HG03175 (cell line): ENCODE measurements around the gene IRS1.
"Not testable (repeated sequence)": the region's sequence is repeated elsewhere in the genome, so short reads cannot be mapped to it uniquely, and the experiment has no call there.

ENCODE experiments used
- ATAC-seq: cut with Tn5 transposase; IDR thresholded peaks from one replicate; pipeline ENCODE4 v1.9.1; 2021; ENCODE audit warnings: mild to moderate bottlenecking, moderate library complexity; ENCODE audit not compliant: unreplicated experiment

Gene IRS1

GRCh38 chr2:226799211-226799975 is at the start of gene IRS1:
Gene IRS1 (minus strand): TSS chr2:226799820. CDS start chr2:226798738, 1,082 bp downstream.
- peak; percentile 34 for ATAC-seq

DNA sequence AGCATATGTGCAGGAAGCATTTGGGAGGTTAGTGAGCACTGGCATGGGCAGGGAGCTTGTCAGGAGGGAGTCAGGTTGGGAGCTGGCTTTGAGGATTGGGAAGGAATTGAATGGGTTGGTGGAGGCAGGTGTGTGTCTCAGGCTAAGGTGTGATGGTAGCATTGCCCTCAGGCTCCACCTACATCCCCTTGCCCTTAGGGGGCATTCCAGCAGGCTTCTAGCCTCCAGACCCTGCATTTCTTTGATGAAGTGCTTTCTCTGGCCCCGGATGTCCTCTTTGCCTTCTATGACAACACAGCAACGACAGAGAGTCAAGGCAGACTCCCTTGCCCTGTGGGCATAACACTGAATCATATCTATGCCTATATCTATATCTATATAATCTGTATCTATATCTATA is 49.7 kb upstream of the IRS1 start:
- ATAC-seq, result no peak

GRCh38 chr2:226847511-226847910 is 47.9 kb upstream of the IRS1 start:
- ATAC-seq, result no peak

DNA sequence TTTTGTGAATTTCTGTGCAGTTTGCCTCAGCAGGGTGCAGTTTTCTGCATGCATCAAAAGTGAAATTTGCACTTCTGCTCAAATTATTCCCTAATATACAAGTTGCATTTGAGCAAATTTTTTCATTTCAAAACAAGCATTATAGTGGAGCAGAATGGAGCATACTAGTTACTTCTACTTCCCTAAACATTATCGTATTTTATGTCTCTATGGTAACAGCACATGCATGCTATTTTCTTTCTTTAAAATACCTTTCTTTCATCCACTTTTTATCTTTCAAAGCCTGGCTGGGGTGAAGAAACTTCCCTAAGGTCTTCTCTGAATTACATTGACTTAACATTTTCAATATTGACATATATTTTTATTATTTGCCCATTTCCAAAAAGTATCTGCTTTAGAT is 47.5 kb upstream of the IRS1 start:
- ATAC-seq, result no peak

DNA sequence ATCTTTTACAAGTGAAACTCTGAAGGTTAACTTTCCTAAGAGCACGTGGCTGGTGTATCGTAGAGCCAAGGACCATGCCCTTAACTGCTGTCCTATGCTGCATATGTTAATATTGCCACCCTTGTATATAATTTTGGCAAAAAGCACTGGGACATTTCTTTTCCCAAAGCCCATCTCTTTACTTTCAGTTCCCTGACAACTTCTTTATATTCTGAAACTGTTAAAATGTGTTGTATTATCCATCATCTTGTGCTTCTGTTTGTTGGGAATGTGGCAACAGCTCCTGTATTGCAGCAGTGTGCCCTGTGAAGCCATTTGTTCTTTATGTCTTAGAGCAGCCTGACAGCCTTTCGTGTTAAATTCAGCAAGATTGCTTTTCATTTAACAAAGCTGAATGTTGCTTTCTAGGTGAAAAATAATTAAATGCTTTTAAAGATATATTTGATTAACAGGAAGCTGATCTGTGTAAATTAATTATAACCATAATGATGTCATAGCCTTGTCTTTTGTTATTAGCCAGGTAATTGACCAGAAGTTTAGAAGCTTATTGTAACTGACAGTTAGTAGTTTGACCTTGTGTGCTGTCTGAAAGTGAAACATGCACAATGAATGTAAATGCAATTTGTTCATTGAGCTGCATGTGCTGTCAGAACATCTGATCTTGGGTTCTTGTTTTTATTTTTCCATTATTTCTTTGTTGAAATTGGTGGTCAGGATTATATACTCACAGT is 45.9 kb upstream of the IRS1 start:
- ATAC-seq, result no peak

GRCh38 chr2:226843001-226843400 is 43.4 kb upstream of the IRS1 start:
- ATAC-seq, result not testable (repeated sequence)

GRCh38 chr2:226839951-226840350 is 40.3 kb upstream of the IRS1 start:
- no peak for ATAC-seq

DNA sequence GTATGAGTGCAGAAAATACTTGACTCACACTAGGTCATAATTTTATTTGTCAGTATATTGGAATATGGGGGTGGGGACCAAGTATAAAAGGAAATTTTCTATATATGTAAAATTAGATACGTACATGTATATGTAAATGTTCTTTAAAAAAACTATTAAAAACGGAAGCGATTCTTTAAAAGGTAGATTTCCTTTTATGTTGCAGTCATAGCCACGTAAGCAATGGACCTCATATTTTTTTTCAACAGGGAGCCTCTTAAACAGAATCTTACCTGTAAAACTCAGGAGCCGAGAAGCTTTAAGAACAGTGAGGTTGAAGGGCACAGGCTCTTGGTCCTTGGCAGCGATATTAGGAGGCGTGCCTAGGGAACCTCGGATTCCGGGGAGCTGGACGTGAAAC is 39.5 kb upstream of the IRS1 start:
- no peak for ATAC-seq

DNA sequence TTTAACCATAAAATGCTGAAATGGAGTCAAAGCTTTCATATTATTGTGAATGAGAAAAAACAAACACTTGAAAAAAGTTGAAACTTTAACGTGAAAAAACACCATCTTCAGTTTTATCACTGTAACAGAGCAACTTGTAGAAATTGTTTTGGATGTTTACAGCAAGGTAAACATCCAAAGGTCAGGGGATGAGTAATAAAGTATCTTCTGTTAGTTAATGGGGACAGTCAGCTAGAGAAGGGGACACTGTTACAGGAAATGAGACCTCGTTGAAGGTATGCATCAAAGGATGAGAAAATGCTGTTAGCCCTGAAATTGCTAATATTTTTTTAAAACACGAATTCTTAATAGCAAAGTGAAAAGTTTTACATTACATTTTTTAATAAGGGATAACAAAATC is 39.1 kb upstream of the IRS1 start:
- no peak for ATAC-seq

DNA sequence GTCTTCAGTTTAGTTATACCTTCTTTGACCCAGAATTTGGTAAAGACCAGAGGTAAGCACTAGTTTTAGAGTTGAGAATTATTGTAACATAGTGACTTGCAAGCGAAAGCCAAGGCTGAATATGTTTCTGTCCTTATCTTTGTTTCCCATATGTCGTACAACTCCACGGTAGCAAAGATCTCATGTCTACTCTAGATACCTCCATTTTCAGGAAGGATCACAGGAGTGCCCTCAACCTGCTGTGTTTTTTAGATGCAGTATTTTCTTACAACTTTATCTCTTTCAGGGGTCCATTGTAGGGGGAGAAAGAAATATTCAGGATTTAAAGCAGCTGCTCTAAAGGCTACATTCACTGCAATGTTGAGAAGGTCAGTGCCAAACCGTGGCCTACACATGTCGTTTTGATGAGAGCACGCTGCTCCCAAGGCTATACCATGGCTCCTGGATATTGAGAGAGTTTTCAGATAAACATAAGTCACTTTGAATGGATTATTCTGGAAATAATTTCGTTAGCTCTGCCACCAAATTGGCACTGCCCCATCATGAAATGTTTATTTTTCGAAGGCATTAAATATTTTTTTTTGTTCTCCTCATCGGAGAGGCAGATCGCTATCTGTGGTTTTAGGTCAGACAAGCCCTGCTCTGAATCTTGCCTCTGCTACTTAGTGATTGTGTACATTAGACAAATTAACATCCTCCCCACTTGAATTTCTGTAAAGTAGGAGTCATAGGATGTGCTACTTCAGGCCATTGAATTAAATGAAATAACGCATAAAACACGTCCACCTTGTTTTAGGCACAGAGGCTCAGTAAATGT is 38.4 kb upstream of the IRS1 start:
- no peak for ATAC-seq

- ATAC-seq, result no peak
Measured at GRCh38 chr2:226837334-226837733, 37.7 kb upstream of the IRS1 start.

- ATAC-seq, result peak; percentile 10
Measured at GRCh38 chr2:226836548-226836885, 36.9 kb upstream of the IRS1 start.

DNA sequence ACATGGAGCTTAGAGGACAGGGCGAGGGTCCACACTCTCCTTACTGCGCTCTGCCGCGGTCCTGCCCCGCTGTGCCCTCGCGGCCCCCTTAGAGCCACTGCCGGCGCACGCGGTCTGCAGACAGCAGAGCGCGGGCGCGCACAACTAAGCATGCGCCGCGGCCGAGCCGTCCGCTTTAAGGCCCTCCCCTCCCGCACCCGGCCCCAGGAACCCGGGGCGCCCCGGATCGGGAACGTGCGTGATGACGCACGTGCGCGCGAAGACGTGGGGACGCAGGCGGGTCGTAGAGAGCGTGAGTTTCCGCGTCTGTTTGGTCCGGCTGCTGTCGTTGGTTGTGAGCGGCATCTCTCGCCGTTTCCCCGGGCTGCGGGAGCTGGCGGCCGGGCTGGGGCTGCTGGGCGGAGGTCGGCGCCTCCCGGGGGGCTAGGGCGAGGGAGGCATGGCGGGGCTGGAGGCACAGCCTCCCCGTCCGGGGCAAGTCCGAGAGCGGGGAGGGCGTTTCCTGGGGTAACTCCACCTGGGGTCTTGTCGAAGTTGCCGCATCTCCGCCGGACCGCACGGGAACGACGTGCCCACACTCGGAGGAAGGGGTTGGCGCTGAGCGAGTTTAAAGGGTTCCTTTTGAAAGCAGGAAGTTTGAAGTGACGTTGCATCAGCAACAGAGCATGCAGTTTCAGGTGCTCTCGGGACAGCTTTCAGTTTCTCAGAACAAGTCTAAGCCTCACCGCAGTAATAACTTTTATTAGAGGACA is 36.4 kb upstream of the IRS1 start, which contains the start of gene RHBDD1:
Gene RHBDD1, plus strand, starts transcription at position 259 of the 752 bp plus-strand sequence. CDS start 28,640 bp downstream, outside the sequence.
- ATAC-seq, result peak; percentile 85

GRCh38 chr2:226835420-226835795 is 35.8 kb upstream of the IRS1 start:
- ATAC-seq, result peak; percentile 24

DNA sequence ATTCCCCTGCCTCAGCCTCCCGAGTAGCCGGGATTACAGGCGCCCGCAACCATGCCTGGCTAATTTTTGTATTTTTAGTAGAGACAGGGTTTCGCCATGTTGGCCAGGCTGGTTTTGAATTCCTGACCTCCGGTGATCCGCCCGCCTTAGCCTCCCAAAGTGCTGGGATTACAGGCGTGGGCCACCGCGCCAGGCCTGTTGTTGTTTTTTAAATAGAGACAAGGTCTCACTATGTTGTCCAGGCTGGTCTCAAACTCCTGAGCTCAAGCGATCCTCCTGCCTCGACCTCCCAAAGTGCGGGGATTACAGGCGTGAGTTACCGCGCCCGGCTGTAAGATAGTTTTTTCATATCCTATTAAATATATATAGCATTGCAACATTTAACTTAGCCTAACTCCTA is 35.3 kb upstream of the IRS1 start:
- ATAC-seq, result not testable (repeated sequence)

- no peak for ATAC-seq
Measured at GRCh38 chr2:226832061-226832460, 32.4 kb upstream of the IRS1 start.

GRCh38 chr2:226831266-226831665 is 31.6 kb upstream of the IRS1 start:
- ATAC-seq, result no peak

- ATAC-seq, result no peak
Measured at GRCh38 chr2:226829721-226830631, 30.4 kb upstream of the IRS1 start.

DNA sequence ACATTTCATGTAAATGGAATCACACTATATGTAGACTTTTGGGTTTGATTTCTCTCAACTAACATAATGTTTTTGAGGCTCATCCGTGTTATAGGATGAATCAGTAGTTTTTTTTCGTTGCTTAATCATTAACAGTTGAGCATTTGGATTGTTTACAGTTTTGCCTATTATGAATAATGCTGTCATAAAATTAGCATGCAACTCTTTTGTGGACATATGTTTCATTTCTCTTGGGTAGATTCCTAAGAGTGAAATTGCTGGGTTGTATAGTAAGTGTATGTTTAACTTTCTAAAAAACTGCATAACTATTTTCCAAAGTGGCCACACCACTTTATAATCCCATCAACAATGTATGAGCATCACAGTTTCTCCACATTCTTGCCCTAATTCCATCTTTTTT is 28.6 kb upstream of the IRS1 start:
- ATAC-seq, result no peak

DNA sequence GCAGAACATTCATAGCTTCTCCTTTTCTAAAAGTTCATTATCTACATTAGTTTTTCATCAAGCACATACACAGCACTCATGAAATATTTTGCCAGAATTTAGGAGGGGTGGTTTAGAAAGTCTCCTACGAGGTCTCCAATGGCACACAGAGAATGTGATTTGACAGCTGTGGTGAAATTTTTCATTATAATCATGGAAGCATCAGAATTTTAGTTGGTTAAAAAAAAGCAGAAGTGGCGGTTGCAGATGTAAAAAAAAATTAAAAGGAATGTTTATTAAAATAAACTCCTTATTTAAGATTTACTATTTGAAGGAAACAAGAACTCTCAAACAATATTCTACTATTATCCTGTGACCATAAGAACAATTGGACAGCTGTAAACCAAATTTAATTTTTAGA is 25.4 kb upstream of the IRS1 start:
- no peak for ATAC-seq
